ENCODE measurements around the gene ITGA5. TPM values are rescaled to one million over a fixed set of nuclear protein-coding genes. Genes with fewer than 3 reads are reported as not detected.

ITGA5 gene
- total and polyA plus RNA-seq, 7 donors = 13.7 to 244 (median 39.7) TPM

GRCh38 chr12:54442099-54442498 lies 23.0 kb upstream of the ITGA5 start:
- intact Hi-C loops (cut with DNase I) = no loop called here
- H3K36me3 ChIP-seq (ENCODE audit: insufficient read depth in 1 of 2, low read depth in 1 of 2) = no peaks in the 10 kb centered on the region
- no peak overlapping the region for H3K27ac ChIP-seq
- no peak for ATAC-seq
- H3K4me1 ChIP-seq = peaks cover 15% of the 10 kb centered on the region
- no peak for TF ChIP-seq CTCF (IDR thresholded peaks at IDR 0.05)
- no peaks in the 10 kb centered on the region for H3K9me3 ChIP-seq
- no peak overlapping the region for H3K4me3 ChIP-seq
- 21 to 29% (median 25%) methylated on average over 2 of the region's 2 CpGs for WGBS, 3 donors
- no peak for DNase-seq
- H3K27me3 ChIP-seq (ENCODE audit: insufficient read depth in 3 of 3, low read length in 2 of 3) = no peaks in the 10 kb centered on the region

- ATAC-seq = peak; percentile 87 to 94 (median 91)
- Histone ChIP-seq H3K9me3 (no peaks in the 10 kb centered on the region), H3K27me3 (ENCODE audit: insufficient read depth in 3 of 3, low read length in 2 of 3) (no peaks in the 10 kb centered on the region), H3K4me3 (no peak overlapping the region), H3K4me1 (peaks cover 19% of the 10 kb centered on the region), H3K27ac (no peak overlapping the region), H3K36me3 (ENCODE audit: insufficient read depth in 1 of 2, low read depth in 1 of 2) (no peaks in the 10 kb centered on the region)
- TF ChIP-seq CTCF (IDR thresholded peaks at IDR 0.05) = peak; percentile 88
- DNase-seq = no peak
- intact Hi-C loops (cut with DNase I) = loop anchor here (1.0 to 2.0 kb wide), 2 partner anchors 39 to 40 kb away; no protein-coding TSS in a partner anchor
- WGBS, 3 donors = 39 to 46% (median 41%) methylated on average over 10 of the region's 10 CpGs
Observed at GRCh38 chr12:54439521-54440255, 20.6 kb upstream of the ITGA5 start.

- no peak for TF ChIP-seq CTCF (IDR thresholded peaks at IDR 0.05)
- no peaks in the 10 kb centered on the region for H3K27me3 ChIP-seq (ENCODE audit: insufficient read depth in 3 of 3, low read length in 2 of 3)
- H3K36me3 ChIP-seq (ENCODE audit: insufficient read depth in 1 of 2, low read depth in 1 of 2) = no peaks in the 10 kb centered on the region
- no peaks in the 10 kb centered on the region for H3K9me3 ChIP-seq
- 35 to 48% (median 37%) methylated on average over 1 of the region's 1 CpG for WGBS, 3 donors
- peaks cover 19% of the 10 kb centered on the region for H3K4me1 ChIP-seq
- no peak overlapping the region for H3K4me3 ChIP-seq
- intact Hi-C loops (cut with DNase I) = loop anchor here (1.0 to 2.0 kb wide), 2 partner anchors 38 to 40 kb away; no protein-coding TSS in a partner anchor
- peak; percentile 55 to 78 (median 76) for ATAC-seq
- H3K27ac ChIP-seq = no peak overlapping the region
- no peak for DNase-seq
Observed at GRCh38 chr12:54439096-54439495, 20.0 kb upstream of the ITGA5 start.

GRCh38 chr12:54438517-54438916 lies 19.5 kb upstream of the ITGA5 start:
- ATAC-seq (no peak), DNase-seq (no peak)
- no peaks in the 10 kb centered on the region for H3K36me3 ChIP-seq (ENCODE audit: insufficient read depth in 1 of 2, low read depth in 1 of 2)
- TF ChIP-seq CTCF (IDR thresholded peaks at IDR 0.05) = no peak
- H3K9me3 ChIP-seq = no peaks in the 10 kb centered on the region
- intact Hi-C loops (cut with DNase I) = loop anchor here in 1 of 2 donors (2.0 kb wide), 1 partner anchor 38 kb away; no protein-coding TSS in a partner anchor
- H3K27ac ChIP-seq = no peak overlapping the region
- no peak overlapping the region for H3K4me3 ChIP-seq
- WGBS, 3 donors = 82 to 93% (median 90%) methylated on average over 1 of the region's 1 CpG
- no peaks in the 10 kb centered on the region for H3K27me3 ChIP-seq (ENCODE audit: insufficient read depth in 3 of 3, low read length in 2 of 3)
- H3K4me1 ChIP-seq = peaks cover 18% of the 10 kb centered on the region
